ENCODE measurements around the gene HSD11B1. TPM values are rescaled to one million over a fixed set of nuclear protein-coding genes. Genes with fewer than 3 reads are reported as not detected.

The HSD11B1 gene
- polyA plus RNA-seq, 1 donor from 2014 or later = not detected

- Histone ChIP-seq H4K20me1 (ENCODE audit: insufficient read depth) (no peaks in the 10 kb centered on the region), H3K27ac (ENCODE audit: low read length) (no peak overlapping the region), H3K9me2 (ENCODE audit: insufficient read depth, low read length) (no peaks in the 10 kb centered on the region), H3K9me3 (ENCODE audit: low read length) (no peaks in the 10 kb centered on the region), H3K4me2 (ENCODE audit: low read length) (no peak overlapping the region), H3K27me3 (ENCODE audit: insufficient read depth, low read depth, low read length) (peaks cover 2% of the 10 kb centered on the region), H3K4me3 (ENCODE audit: low read length) (no peak overlapping the region), H3F3A (ENCODE audit: insufficient read depth, low read length, poor library complexity, severe bottlenecking) (no peaks in the 10 kb centered on the region), H3K36me3 (ENCODE audit: insufficient read depth, low read length) (no peaks in the 10 kb centered on the region), H3K79me2 (replicated peaks; ENCODE audit: insufficient read depth, low read length) (no peaks in the 10 kb centered on the region), H2AFZ (ENCODE audit: low read depth, low read length) (no peak overlapping the region), H3K9ac (ENCODE audit: low read length) (no peak overlapping the region)
- no peak for TF ChIP-seq RAD21 (conservative IDR thresholded peaks at IDR 0.05)
- no peak for TF ChIP-seq EP300 (conservative IDR thresholded peaks at IDR 0.05; ENCODE audit: poor library complexity, severe bottlenecking)
- TF ChIP-seq POLR2AphosphoS5 (IDR thresholded peaks at IDR 0.05) = no peak
- TF ChIP-seq MXI1 (conservative IDR thresholded peaks at IDR 0.05; ENCODE audit: poor library complexity, severe bottlenecking) = no peak
- TF ChIP-seq EZH2 (IDR thresholded peaks at IDR 0.05; ENCODE audit: borderline replicate concordance, insufficient read depth, low read length, poor library complexity, severe bottlenecking) = no peak
- TF ChIP-seq SMC3 (conservative IDR thresholded peaks at IDR 0.05; ENCODE audit: poor library complexity) = no peak
- no peak for TF ChIP-seq TAF1 (IDR thresholded peaks at IDR 0.05; ENCODE audit: low read depth)
- no peak for TF ChIP-seq REST (IDR thresholded peaks at IDR 0.05; ENCODE audit: borderline replicate concordance)
- TF ChIP-seq CTCF (IDR thresholded peaks at IDR 0.05; ENCODE audit: poor library complexity, severe bottlenecking) = no peak
These were observed 15.9 kb upstream of the HSD11B1 start for GRCh38 chr1:209688746-209689234.

GRCh38 chr1:209689477-209689876 is 15.2 kb upstream of the HSD11B1 start:
- Histone ChIP-seq H4K20me1 (ENCODE audit: insufficient read depth) (no peaks in the 10 kb centered on the region), H3K4me2 (ENCODE audit: low read length) (no peak overlapping the region), H3K9ac (ENCODE audit: low read length) (no peak overlapping the region), H3K9me3 (ENCODE audit: low read length) (no peaks in the 10 kb centered on the region), H3F3A (ENCODE audit: insufficient read depth, low read length, poor library complexity, severe bottlenecking) (no peaks in the 10 kb centered on the region), H3K79me2 (replicated peaks; ENCODE audit: insufficient read depth, low read length) (no peaks in the 10 kb centered on the region), H3K27me3 (ENCODE audit: insufficient read depth, low read depth, low read length) (peaks cover 4% of the 10 kb centered on the region), H3K27ac (ENCODE audit: low read length) (no peak overlapping the region), H2AFZ (ENCODE audit: low read depth, low read length) (no peak overlapping the region), H3K9me2 (ENCODE audit: insufficient read depth, low read length) (no peaks in the 10 kb centered on the region), H3K4me3 (ENCODE audit: low read length) (no peak overlapping the region), H3K36me3 (ENCODE audit: insufficient read depth, low read length) (no peaks in the 10 kb centered on the region)
- TF ChIP-seq EP300 (conservative IDR thresholded peaks at IDR 0.05; ENCODE audit: poor library complexity, severe bottlenecking) (no peak), TAF1 (IDR thresholded peaks at IDR 0.05; ENCODE audit: low read depth) (no peak), CTCF (IDR thresholded peaks at IDR 0.05; ENCODE audit: poor library complexity, severe bottlenecking) (no peak), MXI1 (conservative IDR thresholded peaks at IDR 0.05; ENCODE audit: poor library complexity, severe bottlenecking) (no peak), POLR2AphosphoS5 (IDR thresholded peaks at IDR 0.05) (no peak), EZH2 (IDR thresholded peaks at IDR 0.05; ENCODE audit: borderline replicate concordance, insufficient read depth, low read length, poor library complexity, severe bottlenecking) (no peak), SMC3 (conservative IDR thresholded peaks at IDR 0.05; ENCODE audit: poor library complexity) (no peak), RAD21 (conservative IDR thresholded peaks at IDR 0.05) (no peak), REST (IDR thresholded peaks at IDR 0.05; ENCODE audit: borderline replicate concordance) (no peak)
